GM12878 (cell line): ENCODE measurements around the gene PLEKHG4B. TPM values are rescaled to one million over a fixed set of nuclear protein-coding genes. Genes with fewer than 3 reads are reported as not detected.

Source experiments
- ATAC-seq: fragments of 200-7000 bp; cut with Tn5 transposase; 3 replicates; pipeline ENCODE4 v1.9.1; 2020; ENCODE audit warnings: mild to moderate bottlenecking, moderate library complexity
- BruUV-seq: library from RNA; stranded (reverse); fragments of 400-500 nt; replicated peaks from 2 replicates; lab custom pipeline; 2021; lab: Mats Ljungman, UMichigan
- CTCF ChIA-PET: fragments of 300-600 bp; sonication (Branson Sonifier 250); formaldehyde crosslinking; extraction: SDS; loops from one replicate; lab custom pipeline; 2021; ENCODE audit warnings: inconsistent platforms; lab: Yijun Ruan, JAX
- POLR2A ChIA-PET: fragments of 350-600 bp; formaldehyde crosslinking; extraction: SDS; loops from one replicate; lab custom pipeline; 2021; ENCODE audit warnings: inconsistent platforms; lab: Charles Lee
- RAD21 ChIA-PET: fragments of 300-600 bp; sonication (Branson Sonifier 250); formaldehyde crosslinking; loops from one replicate; lab custom pipeline; 2023; ENCODE audit warnings: antibody characterized with exemption; ENCODE audit not compliant: unreplicated experiment; lab: Charles Lee
- SMC1A ChIA-PET: fragments of 300-600 bp; sonication (Branson Sonifier 250); formaldehyde crosslinking; loops from one replicate; lab custom pipeline; 2023; ENCODE audit not compliant: unreplicated experiment, uncharacterized antibody; lab: Charles Lee
- DNase-seq: peaks from one replicate; pipeline ENCODE4 v3.0.0-alpha.2; 2011; ENCODE audit warnings: low read depth, low spot score
- FAIRE-seq: peaks from 3 replicates; lab custom pipeline; 2011; peaks lifted over from hg19 to GRCh38; lab: Jason Lieb, UNC
- H2AFZ ChIP-seq: 2 replicates; pipeline ENCODE4 v1.6.0; 2011; ENCODE audit warnings: low read depth, low read length, control low read depth; ENCODE audit not compliant: control insufficient read depth
- H3K27ac ChIP-seq: 2 replicates; pipeline ENCODE4 v1.5.1; 2011; ENCODE audit warnings: control low read depth; ENCODE audit not compliant: control insufficient read depth, insufficient read depth
- H3K27me3 ChIP-seq, 2 experiments: replicated peaks in 1 of 2; 2 replicates each; pipeline versions ENCODE4 v1.6.0 to v1.6.1; 2011; ENCODE audit warnings: low read length in 1 of 2; ENCODE audit not compliant: control insufficient read depth in 2 of 2, insufficient read depth in 2 of 2
- H3K36me3 ChIP-seq, 2 experiments: 2 replicates each; pipeline ENCODE4 v1.5.1; 2011; ENCODE audit warnings: low read length in 1 of 2; ENCODE audit not compliant: control insufficient read depth in 2 of 2, insufficient read depth in 2 of 2
- H3K4me1 ChIP-seq: 2 replicates; pipeline ENCODE4 v1.6.1; 2011; ENCODE audit warnings: mild to moderate bottlenecking, low read length, moderate library complexity, mixed read lengths; ENCODE audit not compliant: control insufficient read depth, insufficient read depth
- H3K4me2 ChIP-seq: 2 replicates; pipeline ENCODE4 v1.6.0; 2011; ENCODE audit warnings: control low read depth; ENCODE audit not compliant: control insufficient read depth, insufficient read depth
- H3K4me3 ChIP-seq: fragments of 200-600 bp; sonication (generic); 2 replicates; pipeline ENCODE4 v1.5.1; 2016
- H3K79me2 ChIP-seq: 2 replicates; pipeline ENCODE4 v1.6.0; 2011; ENCODE audit warnings: low read length; ENCODE audit not compliant: control insufficient read depth, insufficient read depth
- H3K9ac ChIP-seq: 2 replicates; pipeline ENCODE4 v1.8.0; 2011; ENCODE audit warnings: low read length, control low read depth, mixed read lengths; ENCODE audit not compliant: control insufficient read depth, insufficient read depth
- H3K9me3 ChIP-seq: replicated peaks from 3 replicates; pipeline ENCODE4 v1.5.1; 2011; ENCODE audit warnings: mild to moderate bottlenecking, low read length; ENCODE audit not compliant: control insufficient read depth, insufficient read depth
- H4K20me1 ChIP-seq: 2 replicates; pipeline ENCODE4 v1.6.0; 2011; ENCODE audit not compliant: control insufficient read depth, insufficient read depth
- BCLAF1 ChIP-seq: fragments of 450-650 bp; IDR thresholded peaks from 2 replicates; pipeline ENCODE4 v1.6.1; 2017; ENCODE audit warnings: antibody characterized with exemption, mild to moderate bottlenecking, moderate library complexity
- ESRRA ChIP-seq: IDR thresholded peaks from 2 replicates; pipeline ENCODE4 v1.6.1; 2012; ENCODE audit warnings: mild to moderate bottlenecking, low read length, improper control_type of control experiment
- HSF1 ChIP-seq: fragments of 150-350 bp; IDR thresholded peaks from 2 replicates; pipeline ENCODE4 v1.6.1; 2014; ENCODE audit warnings: mild to moderate bottlenecking, low read depth, low read length
- PML ChIP-seq: IDR thresholded peaks from 2 replicates; pipeline ENCODE4 v1.6.1; 2012; ENCODE audit warnings: low read length, inconsistent platforms
- SP1 ChIP-seq: IDR thresholded peaks from one replicate; pipeline ENCODE4 v1.6.1; 2011; ENCODE audit warnings: low read depth, low read length
- ZSCAN29 ChIP-seq: fragments of 450-650 bp; IDR thresholded peaks from 2 replicates; pipeline ENCODE4 v1.6.1; 2017; ENCODE audit warnings: mild to moderate bottlenecking, moderate library complexity
- WGBS: methylation state at CpG from one replicate; pipeline ENCODE4 v1.1.6; 2016; ENCODE audit warnings: low lambda C conversion rate; ENCODE audit not compliant: insufficient replicate concordance, insufficient coverage; ENCODE audit errors: missing lambda C conversion rate; 5-methylcytosine and 5-hydroxymethylcytosine counted together
- in situ Hi-C: fragments of 300-500 bp; cut with MboI; formaldehyde crosslinking; loops from 9 replicates; pipeline ENCODE4 v1.14.3; 2018; ENCODE audit warnings: mixed read lengths
- intact Hi-C: fragments of 100-400 bp; cut with micrococcal nuclease; formaldehyde crosslinking; loops from one replicate; pipeline ENCODE4 v1.14.2; 2022; ENCODE audit not compliant: unreplicated experiment
- polyA plus RNA-seq, 11 experiments: library from polyadenylated mRNA; depleted of rRNA in 4 of 11; unstranded in 6 of 11; stranded (reverse) in 5 of 11; fragments of >200 nt; fragmentation: Nextera tagmentation in 4 of 11; fragmentation: Illumina TruSeq in 1 of 11; extraction: Ambion mirVana in 4 of 11; extraction: Trizol in 1 of 11; gene quantifications; 1 replicate in 1 of 11; 2 replicates in 10 of 11; pipeline versions ENCODE4 v1.2.1 to v1.2.3, GENCODE V29; 2011 to 2016; ENCODE audit warnings: inconsistent platforms in 2 of 11, missing spikeins in 2 of 11, low read depth in 1 of 11
- total RNA-seq, 4 experiments: library from RNA; depleted of rRNA in 3 of 4; stranded (reverse); fragments of >200 nt in 3 of 4; fragmentation: Illumina TruSeq in 1 of 4; extraction: Trizol in 1 of 4; gene quantifications; 2 replicates each; pipeline versions ENCODE4 v1.2.1 to v1.2.3, GENCODE V29; 2013 to 2021

PLEKHG4B gene
- total and polyA plus RNA-seq, 10 of the 15 experiments (the other 5 are each of a cell fraction or from before 2014, with no cell fraction given), result under 0.01 to 0.05 (median 0.01) TPM; not detected in 6

GRCh38 chr5:83029-83428 lies 8.9 kb upstream of the PLEKHG4B start:
- ChIA-PET RAD21 (no interaction called here), CTCF (no interaction called here), POLR2A (no interaction called here), SMC1A (no interaction called here)
- H3K4me2 ChIP-seq, result no peak overlapping the region
- FAIRE-seq (no peak), ATAC-seq (no peak), DNase-seq (no peak)
- no TSS peak for BruUV-seq
- H3K4me3 ChIP-seq, result no peak overlapping the region
- no peak overlapping the region for H3K27ac ChIP-seq
- no peaks in the 10 kb centered on the region for H3K79me2 ChIP-seq
- H3K36me3 ChIP-seq, result no peaks in the 10 kb centered on the region
- H3K9me3 ChIP-seq, result no peaks in the 10 kb centered on the region
- H3K4me1 ChIP-seq, result no peaks in the 10 kb centered on the region
- no peak overlapping the region for H3K9ac ChIP-seq
- WGBS, result 84% methylated on average over 3 of the region's 13 CpGs
- no peak for TF ChIP-seq PML
- TF ChIP-seq HSF1, result no peak
- no peak for TF ChIP-seq ZSCAN29
- TF ChIP-seq ESRRA, result no peak
- TF ChIP-seq BCLAF1, result no peak
- no peak for TF ChIP-seq SP1
- intact Hi-C loops, result no loop called here
- H3K27me3 ChIP-seq, result peaks cover 0 to 2% of the 10 kb centered on the region in 2 experiments; a peak in 1 of 4 replicates
- in situ Hi-C loops, result no loop called here
- no peak overlapping the region for H2AFZ ChIP-seq
- H4K20me1 ChIP-seq, result no peaks in the 10 kb centered on the region
